ENCODE measurements around the gene AFP.

AFP gene

GRCh38 chr4:73448448-73449203 lies 12.6 kb downstream of the AFP start:
- Histone ChIP-seq H3K4me1 (ENCODE audit: insufficient read depth, poor library complexity, severe bottlenecking) (peaks cover 10% of the 10 kb centered on the region), H3K27ac (ENCODE audit: poor library complexity, severe bottlenecking) (no peak overlapping the region), H3K9me3 (ENCODE audit: severe bottlenecking) (no peaks in the 10 kb centered on the region), H3K36me3 (ENCODE audit: low read depth) (no peaks in the 10 kb centered on the region), H3K27me3 (ENCODE audit: insufficient read depth, poor library complexity, severe bottlenecking) (peaks cover 4% of the 10 kb centered on the region), H3K4me3 (ENCODE audit: severe bottlenecking) (no peak overlapping the region)
- DNase-seq (ENCODE audit: low spot score): no peak
- no peak for ATAC-seq (ENCODE audit: low read depth)
- TF ChIP-seq, protein P1, sequence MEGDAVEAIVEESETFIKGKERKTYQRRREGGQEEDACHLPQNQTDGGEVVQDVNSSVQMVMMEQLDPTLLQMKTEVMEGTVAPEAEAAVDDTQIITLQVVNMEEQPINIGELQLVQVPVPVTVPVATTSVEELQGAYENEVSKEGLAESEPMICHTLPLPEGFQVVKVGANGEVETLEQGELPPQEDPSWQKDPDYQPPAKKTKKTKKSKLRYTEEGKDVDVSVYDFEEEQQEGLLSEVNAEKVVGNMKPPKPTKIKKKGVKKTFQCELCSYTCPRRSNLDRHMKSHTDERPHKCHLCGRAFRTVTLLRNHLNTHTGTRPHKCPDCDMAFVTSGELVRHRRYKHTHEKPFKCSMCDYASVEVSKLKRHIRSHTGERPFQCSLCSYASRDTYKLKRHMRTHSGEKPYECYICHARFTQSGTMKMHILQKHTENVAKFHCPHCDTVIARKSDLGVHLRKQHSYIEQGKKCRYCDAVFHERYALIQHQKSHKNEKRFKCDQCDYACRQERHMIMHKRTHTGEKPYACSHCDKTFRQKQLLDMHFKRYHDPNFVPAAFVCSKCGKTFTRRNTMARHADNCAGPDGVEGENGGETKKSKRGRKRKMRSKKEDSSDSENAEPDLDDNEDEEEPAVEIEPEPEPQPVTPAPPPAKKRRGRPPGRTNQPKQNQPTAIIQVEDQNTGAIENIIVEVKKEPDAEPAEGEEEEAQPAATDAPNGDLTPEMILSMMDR (IDR thresholded peaks at IDR 0.05; ENCODE audit: poor library complexity, severe bottlenecking): no peak

DNA sequence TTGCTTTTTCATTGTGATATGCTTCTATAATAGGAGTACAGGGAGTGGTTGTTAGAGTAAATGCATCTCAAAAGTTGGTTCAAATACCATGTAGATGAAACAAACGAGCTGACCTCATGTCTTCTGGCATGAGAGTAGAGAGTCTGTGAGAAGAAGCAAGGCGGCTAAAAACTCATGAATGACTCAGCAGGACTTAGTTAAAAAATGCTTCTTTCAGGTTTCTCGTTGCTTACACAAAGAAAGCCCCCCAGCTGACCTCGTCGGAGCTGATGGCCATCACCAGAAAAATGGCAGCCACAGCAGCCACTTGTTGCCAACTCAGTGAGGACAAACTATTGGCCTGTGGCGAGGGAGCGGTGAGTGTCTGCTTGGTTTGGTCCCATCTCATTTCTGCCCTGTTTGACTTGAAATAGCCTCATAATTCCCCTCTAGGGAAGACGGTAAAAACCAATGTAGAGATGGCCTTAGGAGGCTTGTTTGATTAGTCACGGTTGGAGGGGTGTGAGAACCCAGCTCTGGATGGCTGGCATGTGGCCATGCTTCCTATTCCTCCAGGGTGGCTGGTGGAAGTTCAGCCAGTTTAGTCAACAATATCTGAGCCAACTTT lies 14.5 kb downstream of the AFP start:
- peak overlapping the region; percentile 46 for H3K27ac ChIP-seq (ENCODE audit: poor library complexity, severe bottlenecking)
- peaks cover 4% of the 10 kb centered on the region for H3K27me3 ChIP-seq (ENCODE audit: insufficient read depth, poor library complexity, severe bottlenecking)
- peaks cover 10% of the 10 kb centered on the region for H3K4me1 ChIP-seq (ENCODE audit: insufficient read depth, poor library complexity, severe bottlenecking)
- H3K36me3 ChIP-seq (ENCODE audit: low read depth): no peaks in the 10 kb centered on the region
- peak; percentile 61 for DNase-seq (ENCODE audit: low spot score)
- peak; percentile 75 for ATAC-seq (ENCODE audit: low read depth)
- TF ChIP-seq, protein P1 (IDR thresholded peaks at IDR 0.05; ENCODE audit: poor library complexity, severe bottlenecking): no peak
- H3K4me3 ChIP-seq (ENCODE audit: severe bottlenecking): no peak overlapping the region
- H3K9me3 ChIP-seq (ENCODE audit: severe bottlenecking): no peaks in the 10 kb centered on the region

GRCh38 chr4:73451404-73451803 lies 15.4 kb downstream of the AFP start:
- TF ChIP-seq, protein P1 (IDR thresholded peaks at IDR 0.05; ENCODE audit: poor library complexity, severe bottlenecking): no peak
- Histone ChIP-seq H3K9me3 (ENCODE audit: severe bottlenecking) (no peaks in the 10 kb centered on the region), H3K4me3 (ENCODE audit: severe bottlenecking) (no peak overlapping the region), H3K36me3 (ENCODE audit: low read depth) (no peaks in the 10 kb centered on the region), H3K27me3 (ENCODE audit: insufficient read depth, poor library complexity, severe bottlenecking) (peaks cover 4% of the 10 kb centered on the region), H3K4me1 (ENCODE audit: insufficient read depth, poor library complexity, severe bottlenecking) (peaks cover 10% of the 10 kb centered on the region), H3K27ac (ENCODE audit: poor library complexity, severe bottlenecking) (no peak overlapping the region)
- ATAC-seq (ENCODE audit: low read depth) (no peak), DNase-seq (ENCODE audit: low spot score) (no peak)

DNA sequence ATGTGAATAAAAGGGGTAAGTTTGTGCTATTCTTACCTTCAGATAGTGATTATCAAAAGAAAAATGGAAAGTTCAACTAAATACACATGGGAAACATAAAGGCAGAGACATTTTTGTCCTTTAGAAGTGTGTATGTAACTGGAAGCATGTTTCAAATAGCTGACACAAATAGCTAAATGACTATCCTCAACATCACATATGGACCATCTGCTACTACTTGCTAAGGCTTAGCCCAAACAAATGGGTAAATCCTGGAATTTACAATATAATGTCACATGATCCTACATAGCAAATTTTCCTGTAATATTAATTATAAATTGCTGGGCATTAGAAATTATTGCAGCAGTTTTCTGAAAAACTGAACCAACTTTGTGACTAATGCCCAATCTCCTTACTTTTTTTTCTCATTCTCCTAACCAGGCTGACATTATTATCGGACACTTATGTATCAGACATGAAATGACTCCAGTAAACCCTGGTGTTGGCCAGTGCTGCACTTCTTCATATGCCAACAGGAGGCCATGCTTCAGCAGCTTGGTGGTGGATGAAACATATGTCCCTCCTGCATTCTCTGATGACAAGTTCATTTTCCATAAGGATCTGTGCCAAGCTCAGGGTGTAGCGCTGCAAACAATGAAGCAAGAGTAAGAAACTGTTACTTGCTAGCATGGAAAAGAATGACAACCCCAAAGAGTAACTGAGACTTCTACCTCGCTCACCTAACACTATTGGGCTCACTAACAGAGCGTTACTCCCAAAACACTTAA lies 16.1 kb downstream of the AFP start:
- Histone ChIP-seq H3K4me1 (ENCODE audit: insufficient read depth, poor library complexity, severe bottlenecking) (peaks cover 10% of the 10 kb centered on the region), H3K27me3 (ENCODE audit: insufficient read depth, poor library complexity, severe bottlenecking) (peaks cover 4% of the 10 kb centered on the region), H3K4me3 (ENCODE audit: severe bottlenecking) (no peak overlapping the region), H3K36me3 (ENCODE audit: low read depth) (no peaks in the 10 kb centered on the region), H3K9me3 (ENCODE audit: severe bottlenecking) (no peaks in the 10 kb centered on the region), H3K27ac (ENCODE audit: poor library complexity, severe bottlenecking) (no peak overlapping the region)
- TF ChIP-seq, protein P1 (IDR thresholded peaks at IDR 0.05; ENCODE audit: poor library complexity, severe bottlenecking): no peak
- DNase-seq (ENCODE audit: low spot score) (no peak), ATAC-seq (ENCODE audit: low read depth) (no peak)

Data from RWPE2 (cell line).